Mesenchymal stem cell (in vitro differentiated cells and primary cell): ENCODE measurements around the gene ATP7B.

Source experiments
- DNase-seq: peaks from one replicate; pipeline ENCODE4 v3.0.0-alpha.2; 2013
- H2AFZ ChIP-seq: one replicate; pipeline ENCODE4 v1.6.1; 2013; ENCODE audit warnings: low read depth, mild to moderate bottlenecking, control low read depth, inconsistent platforms, low read length, moderate library complexity
- H2AK5ac ChIP-seq: 2 replicates; pipeline ENCODE4 v1.6.1; 2013; ENCODE audit warnings: low read length, moderate library complexity, mild to moderate bottlenecking, inconsistent platforms; ENCODE audit not compliant: severe bottlenecking
- H2BK120ac ChIP-seq: one replicate; pipeline ENCODE4 v1.6.1; 2013; ENCODE audit warnings: low read depth, mild to moderate bottlenecking, inconsistent platforms, low read length, moderate library complexity
- H2BK12ac ChIP-seq, 2 experiments: one replicate each; pipeline ENCODE4 v1.6.1; 2013; ENCODE audit warnings: inconsistent platforms in 2 of 2, low read length in 2 of 2, mild to moderate bottlenecking in 2 of 2, moderate library complexity in 2 of 2, control low read depth in 1 of 2
- H2BK15ac ChIP-seq: one replicate; pipeline ENCODE4 v1.6.1; 2013; ENCODE audit warnings: mild to moderate bottlenecking, low read depth, inconsistent platforms; ENCODE audit not compliant: poor library complexity, severe bottlenecking
- H2BK5ac ChIP-seq: 2 replicates; pipeline ENCODE4 v1.6.1; 2013; ENCODE audit warnings: low read depth, mild to moderate bottlenecking, low read length, control low read depth, inconsistent platforms; ENCODE audit not compliant: poor library complexity, severe bottlenecking
- H3K14ac ChIP-seq, 2 experiments: one replicate each; pipeline ENCODE4 v1.6.1; 2013; ENCODE audit warnings: inconsistent platforms in 2 of 2, low read length in 2 of 2, control low read depth in 1 of 2, mild to moderate bottlenecking in 1 of 2, moderate library complexity in 1 of 2
- H3K18ac ChIP-seq, 2 experiments: one replicate each; pipeline ENCODE4 v1.6.1; 2013; ENCODE audit warnings: inconsistent platforms in 2 of 2, low read length in 2 of 2, control low read depth in 1 of 2, low read depth in 1 of 2, mild to moderate bottlenecking in 1 of 2
- H3K23ac ChIP-seq, 2 experiments: one replicate each; pipeline ENCODE4 v1.6.1; 2013; ENCODE audit warnings: inconsistent platforms in 2 of 2, low read length in 2 of 2, mild to moderate bottlenecking in 2 of 2, moderate library complexity in 2 of 2, control low read depth in 1 of 2
- H3K27ac ChIP-seq: 2 replicates; pipeline ENCODE4 v1.5.1; 2013; ENCODE audit warnings: mild to moderate bottlenecking, moderate library complexity, low read length, control low read depth, inconsistent platforms; ENCODE audit not compliant: poor library complexity, severe bottlenecking
- H3K27me3 ChIP-seq, 2 experiments: 2 replicates each; pipeline versions ENCODE4 v1.6.1 to v1.7.0; 2013; ENCODE audit warnings: low read length in 2 of 2, mild to moderate bottlenecking in 2 of 2, moderate library complexity in 2 of 2, control low read depth in 1 of 2, inconsistent platforms in 1 of 2; ENCODE audit not compliant: control insufficient read depth in 1 of 2, insufficient read depth in 1 of 2
- H3K36me3 ChIP-seq, 2 experiments: 2 replicates each; pipeline versions ENCODE4 v1.6.1 to v1.7.0; 2013; ENCODE audit warnings: low read length in 2 of 2, control low read depth in 1 of 2, inconsistent platforms in 1 of 2, low read depth in 1 of 2, mild to moderate bottlenecking in 1 of 2; ENCODE audit not compliant: insufficient read depth in 2 of 2, control insufficient read depth in 1 of 2
- H3K4ac ChIP-seq, 2 experiments: one replicate each; pipeline ENCODE4 v1.6.1; 2013; ENCODE audit warnings: inconsistent platforms in 2 of 2, low read length in 2 of 2, mild to moderate bottlenecking in 2 of 2, moderate library complexity in 2 of 2, control low read depth in 1 of 2, low read depth in 1 of 2
- H3K4me1 ChIP-seq: 2 replicates; pipeline ENCODE4 v1.6.1; 2013; ENCODE audit warnings: low read depth, low read length, control low read depth; ENCODE audit not compliant: control insufficient read depth, insufficient read depth
- H3K4me2 ChIP-seq: 2 replicates; pipeline ENCODE4 v1.6.1; 2013; ENCODE audit warnings: low read length, mild to moderate bottlenecking, inconsistent platforms; ENCODE audit not compliant: poor library complexity, severe bottlenecking
- H3K4me3 ChIP-seq, 2 experiments: 2 replicates each; pipeline versions ENCODE4 v1.5.1 to v1.7.0; 2013; ENCODE audit warnings: low read length in 2 of 2, mild to moderate bottlenecking in 2 of 2, control low read depth in 1 of 2, low read depth in 1 of 2; ENCODE audit not compliant: insufficient read depth in 1 of 2
- H3K79me1 ChIP-seq: replicated peaks from 2 replicates; pipeline ENCODE4 v1.6.1; 2013; ENCODE audit warnings: mild to moderate bottlenecking, control low read depth, low read length, inconsistent platforms; ENCODE audit not compliant: poor library complexity, severe bottlenecking
- H3K9ac ChIP-seq: 2 replicates; pipeline ENCODE4 v1.7.0; 2013; ENCODE audit warnings: mild to moderate bottlenecking, low read length, moderate library complexity
- H3K9me3 ChIP-seq: 2 replicates; pipeline ENCODE4 v1.7.0; 2013; ENCODE audit warnings: mild to moderate bottlenecking, low read length; ENCODE audit not compliant: control insufficient read depth
- H4K8ac ChIP-seq: one replicate; pipeline ENCODE4 v1.6.1; 2013; ENCODE audit warnings: inconsistent platforms, mild to moderate bottlenecking, low read length, moderate library complexity
- H4K91ac ChIP-seq: one replicate; pipeline ENCODE4 v1.6.1; 2013; ENCODE audit warnings: mild to moderate bottlenecking, low read length, inconsistent platforms
- WGBS: methylation state at CpG from one replicate; pipeline ENCODE4 v1.1.7; 2013; ENCODE audit warnings: mixed read lengths; 5-methylcytosine and 5-hydroxymethylcytosine counted together

The ATP7B gene

GRCh38 chr13:51996641-51997040 lies 14.6 kb downstream of the ATP7B start:
- Histone ChIP-seq H3K79me1 (peaks cover 12% of the 10 kb centered on the region), H2BK5ac (no peak overlapping the region), H2AK5ac (no peak overlapping the region), H3K9ac (no peak overlapping the region), H2AFZ (no peak overlapping the region), H2BK15ac (no peak overlapping the region), H2BK120ac (no peak overlapping the region), H4K8ac (no peak overlapping the region), H3K4ac (no peak overlapping the region), H3K36me3 (no peaks in the 10 kb centered on the region), H3K4me3 (no peak overlapping the region), H3K4me1 (peaks cover 7% of the 10 kb centered on the region), H3K14ac (no peak overlapping the region), H2BK12ac (no peak overlapping the region), H3K9me3 (no peaks in the 10 kb centered on the region), H3K4me2 (no peak overlapping the region), H3K18ac (no peak overlapping the region), H3K27me3 (peaks cover 38 to 49% of the 10 kb centered on the region in 2 experiments), H4K91ac (no peak overlapping the region), H3K23ac (no peak overlapping the region), H3K27ac (no peak overlapping the region)
- 71% methylated on average over 4 of the region's 4 CpGs for WGBS
- DNase-seq = no peak

GRCh38 chr13:51995677-51996551 lies 15.3 kb downstream of the ATP7B start:
- H2AK5ac ChIP-seq = no peak overlapping the region
- H2BK120ac ChIP-seq = no peak overlapping the region
- peaks cover 7% of the 10 kb centered on the region for H3K4me1 ChIP-seq
- no peak overlapping the region for H2BK12ac ChIP-seq
- H3K79me1 ChIP-seq = peaks cover 12% of the 10 kb centered on the region
- peak overlapping the region in 1 of 2 experiments; percentile 14 for H3K14ac ChIP-seq
- H3K23ac ChIP-seq = no peak overlapping the region
- H3K36me3 ChIP-seq = no peaks in the 10 kb centered on the region
- H3K27me3 ChIP-seq = peaks cover 38 to 49% of the 10 kb centered on the region in 2 experiments
- DNase-seq = no peak
- H3K18ac ChIP-seq = no peak overlapping the region
- no peak overlapping the region for H4K8ac ChIP-seq
- no peak overlapping the region for H3K9ac ChIP-seq
- H3K27ac ChIP-seq = no peak overlapping the region
- no peak overlapping the region for H2BK5ac ChIP-seq
- no peak overlapping the region for H2BK15ac ChIP-seq
- 52% methylated on average over 9 of the region's 9 CpGs for WGBS
- no peak overlapping the region for H4K91ac ChIP-seq
- no peak overlapping the region for H3K4ac ChIP-seq
- no peak overlapping the region for H3K4me3 ChIP-seq
- no peak overlapping the region for H3K4me2 ChIP-seq
- no peaks in the 10 kb centered on the region for H3K9me3 ChIP-seq
- H2AFZ ChIP-seq = no peak overlapping the region

GRCh38 chr13:51993713-51994112 lies 17.5 kb downstream of the ATP7B start:
- no peak overlapping the region for H3K27ac ChIP-seq
- peaks cover 8% of the 10 kb centered on the region for H3K79me1 ChIP-seq
- H2BK15ac ChIP-seq = peak overlapping the region; percentile 45
- H2BK12ac ChIP-seq = no peak overlapping the region
- H3K9ac ChIP-seq = no peak overlapping the region
- no peak overlapping the region for H3K4me2 ChIP-seq
- no peak overlapping the region for H2BK120ac ChIP-seq
- H3K4ac ChIP-seq = no peak overlapping the region
- no peak overlapping the region for H3K4me3 ChIP-seq
- peaks cover 18 to 36% of the 10 kb centered on the region in 2 experiments for H3K27me3 ChIP-seq
- no peak overlapping the region for H2BK5ac ChIP-seq
- H4K91ac ChIP-seq = no peak overlapping the region
- DNase-seq = no peak
- no peak overlapping the region for H2AK5ac ChIP-seq
- H3K14ac ChIP-seq = no peak overlapping the region
- H4K8ac ChIP-seq = no peak overlapping the region
- peaks cover 3% of the 10 kb centered on the region for H3K4me1 ChIP-seq
- H3K9me3 ChIP-seq = no peaks in the 10 kb centered on the region
- H3K23ac ChIP-seq = no peak overlapping the region
- no CpG with 5 or more reads among the region's 2 CpGs for WGBS
- H2AFZ ChIP-seq = no peak overlapping the region
- no peaks in the 10 kb centered on the region for H3K36me3 ChIP-seq
- H3K18ac ChIP-seq = no peak overlapping the region

- Histone ChIP-seq H3K4ac (no peak overlapping the region), H2AFZ (no peak overlapping the region), H3K14ac (no peak overlapping the region), H3K9ac (no peak overlapping the region), H2BK12ac (no peak overlapping the region), H4K91ac (no peak overlapping the region), H3K4me3 (no peak overlapping the region), H3K18ac (no peak overlapping the region), H3K4me1 (no peaks in the 10 kb centered on the region), H2BK5ac (no peak overlapping the region), H3K36me3 (no peaks in the 10 kb centered on the region), H2BK120ac (no peak overlapping the region), H3K9me3 (no peaks in the 10 kb centered on the region), H3K27me3 (no peaks in the 10 kb centered on the region), H3K4me2 (no peak overlapping the region), H3K27ac (no peak overlapping the region), H2AK5ac (no peak overlapping the region), H4K8ac (no peak overlapping the region), H3K79me1 (no peaks in the 10 kb centered on the region), H3K23ac (no peak overlapping the region), H2BK15ac (no peak overlapping the region)
- no CpG with 5 or more reads among the region's 3 CpGs for WGBS
- DNase-seq = no peak
Observed at GRCh38 chr13:51988988-51989618, 22.1 kb downstream of the ATP7B start.
